GM18507 (cell line): ENCODE data around the gene SBDS.

Source experiments
- DNase-seq: peaks from one replicate; pipeline ENCODE4 v3.0.0; 2011; ENCODE audit warnings: low read depth; ENCODE audit not compliant: insufficient read length; ENCODE audit errors: extremely low spot score
- FAIRE-seq: peaks from 2 replicates; lab custom pipeline; 2011; peaks lifted over from hg19 to GRCh38; lab: Jason Lieb, UNC

The SBDS gene

DNA sequence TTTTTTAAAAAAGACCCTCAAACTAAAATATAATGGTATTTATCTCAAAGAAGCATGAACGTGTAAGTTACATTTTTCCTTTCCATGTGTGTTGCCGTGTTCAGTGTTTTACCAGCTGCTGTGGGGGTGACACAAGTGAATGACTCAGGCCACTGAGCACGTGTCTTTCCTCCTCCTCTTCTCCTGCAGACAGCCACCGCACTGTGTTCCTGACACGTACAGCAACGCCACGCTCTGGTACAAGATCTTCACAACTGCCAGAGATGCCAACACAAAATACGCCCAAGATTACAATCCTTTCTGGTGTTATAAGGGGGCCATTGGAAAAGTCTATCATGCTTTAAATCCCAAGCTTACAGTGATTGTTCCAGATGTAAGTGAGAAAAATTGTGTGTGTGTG is 44.6 kb downstream of the SBDS start:
- DNase-seq (no peak), FAIRE-seq (no peak)

DNA sequence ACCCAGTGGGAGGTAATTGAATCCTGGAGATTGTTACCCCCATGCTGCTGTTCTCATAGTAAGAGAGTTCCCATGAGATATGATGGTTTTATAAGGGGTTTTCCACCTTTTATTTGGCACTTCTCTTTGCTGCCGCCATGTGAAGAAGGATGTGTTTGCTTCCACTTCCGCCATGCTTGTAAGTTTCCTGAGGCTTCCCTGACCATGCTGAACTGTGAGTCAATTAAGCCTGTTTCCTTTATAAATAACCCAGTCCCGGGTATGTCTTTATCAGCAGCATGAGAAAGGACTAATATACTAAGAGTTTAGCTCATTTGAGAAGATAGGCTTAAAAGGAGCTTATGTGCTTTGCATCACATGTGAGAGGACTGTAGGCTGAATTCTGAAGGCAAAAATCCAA is 45.1 kb downstream of the SBDS start:
- DNase-seq (no peak), FAIRE-seq (no peak)

DNA sequence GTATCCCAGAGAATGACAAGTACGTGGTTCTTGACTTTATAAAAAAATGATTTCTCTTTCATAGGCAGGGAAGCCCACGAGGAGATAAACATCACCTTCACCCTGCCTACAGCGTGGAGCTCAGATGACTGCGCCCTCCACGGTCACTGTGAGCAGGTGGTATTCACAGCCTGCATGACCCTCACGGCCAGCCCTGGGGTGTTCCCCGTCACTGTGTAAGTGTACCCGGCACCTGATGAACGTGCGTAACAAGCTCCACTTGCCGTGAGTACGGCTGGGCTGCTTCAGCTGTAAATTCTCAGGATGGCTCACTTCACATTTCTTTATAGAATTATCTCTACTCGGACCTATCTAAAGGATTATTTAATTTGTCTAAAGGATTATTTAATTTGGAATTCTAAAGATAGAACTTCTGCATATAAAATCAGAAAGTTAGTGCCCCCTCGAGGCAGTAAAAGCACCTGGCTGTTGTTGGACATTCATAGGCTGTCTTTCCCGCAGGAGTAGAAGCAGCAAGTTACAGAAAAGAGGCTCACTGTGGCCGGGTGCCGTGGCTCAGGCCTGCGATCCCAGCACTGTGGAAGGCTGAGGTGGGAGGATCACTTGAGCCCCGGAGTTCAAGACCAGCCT is 46.8 kb downstream of the SBDS start:
- FAIRE-seq: no peak
- DNase-seq: no peak

DNA sequence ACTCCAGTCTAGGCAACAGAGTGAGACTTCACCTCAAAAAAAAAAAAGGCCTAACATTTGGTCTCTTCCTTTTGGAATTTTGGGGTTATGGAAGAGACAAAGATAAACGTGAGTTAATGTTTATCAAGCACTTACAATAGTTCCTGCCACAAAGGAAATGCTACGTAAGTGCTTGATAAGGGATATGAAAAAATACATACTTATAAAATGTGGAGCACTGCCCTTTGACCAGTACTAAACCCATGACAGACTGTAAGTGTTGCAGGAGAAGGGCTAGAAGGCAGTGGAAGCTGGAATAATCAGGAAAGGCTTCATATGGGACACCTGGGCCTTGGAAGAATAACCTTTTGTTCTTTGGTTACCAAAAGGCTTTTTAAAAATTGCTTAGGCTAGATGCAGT is 48.8 kb downstream of the SBDS start:
- FAIRE-seq: no peak

DNA sequence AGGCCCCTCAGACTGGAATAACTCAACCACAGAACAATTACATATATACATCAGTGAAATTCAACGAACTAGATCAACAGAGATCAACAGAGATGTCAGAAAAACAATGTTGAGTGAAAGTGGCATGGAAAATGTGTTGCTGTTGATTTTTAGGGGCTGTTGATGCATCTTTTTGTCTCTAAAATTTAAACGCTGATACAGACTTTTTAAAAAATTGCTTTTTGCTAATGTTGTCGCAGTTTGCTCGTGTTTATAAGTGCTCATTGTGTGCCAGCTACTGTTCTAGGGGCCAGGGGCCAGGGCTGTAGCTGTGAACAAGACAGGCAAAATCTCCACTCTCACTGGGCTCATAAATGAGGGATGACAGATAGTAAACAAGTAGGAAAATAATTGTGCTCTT is 56.1 kb downstream of the SBDS start:
- DNase-seq: no peak
- no peak for FAIRE-seq

More for the DNA sequence above, 48.8 kb downstream of the SBDS start:
- DNase-seq: no peak

DNA sequence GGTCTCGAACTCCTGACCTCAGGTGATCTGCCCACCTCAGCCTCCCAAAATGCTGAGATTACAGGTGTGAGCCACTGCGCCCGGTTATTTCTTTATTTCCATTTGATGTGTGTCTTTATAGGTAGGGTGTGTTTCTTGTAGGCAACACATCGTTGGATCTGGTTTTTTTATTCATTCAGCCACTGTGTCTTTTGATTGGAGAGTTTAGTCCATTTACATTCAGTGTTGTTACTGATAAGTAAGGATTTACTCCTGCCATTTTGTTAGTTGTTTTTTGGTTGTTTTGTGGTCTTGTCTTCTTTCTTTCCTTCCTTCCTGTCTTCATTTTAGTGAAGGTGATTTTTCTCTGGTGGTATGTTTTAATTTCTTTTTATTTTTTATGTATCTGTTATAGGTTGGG is 57.4 kb downstream of the SBDS start:
- DNase-seq: no peak
- no peak for FAIRE-seq
